Right lobe of liver (tissue), 6 donors: ENCODE measurements around the gene SLC7A8. TPM values are rescaled to one million over a fixed set of nuclear protein-coding genes. Genes with fewer than 3 reads are reported as not detected.

Source experiments
- ATAC-seq, 4 donors: fragments of 200-7000 bp; cut with Tn5 transposase; one replicate each; pipeline ENCODE4 v1.9.1; 2020; ENCODE audit warnings: mild to moderate bottlenecking in 4 of 4, moderate library complexity in 4 of 4
- DNase-seq, 3 donors: peaks; one replicate each; pipeline ENCODE4 v3.0.0-alpha.2; 2020
- H3K27ac ChIP-seq, 3 donors: fragments of 200-600 bp; one replicate each; pipeline ENCODE4 v1.8.0; 2022
- H3K27me3 ChIP-seq, 2 donors: fragments of 200-600 bp; one replicate each; pipeline ENCODE4 v1.8.0; 2022
- H3K36me3 ChIP-seq, 4 donors: fragments of 200-600 bp; sonication (generic) in 1 of 4; one replicate each; pipeline versions ENCODE4 v1.5.1 to v1.8.0; 2017 to 2022; ENCODE audit warnings: control low read depth in 1 of 4
- H3K4me1 ChIP-seq, 4 donors: fragments of 200-600 bp; sonication (generic) in 1 of 4; one replicate each; pipeline versions ENCODE4 v1.5.1 to v1.8.0; 2017 to 2022; ENCODE audit warnings: control low read depth in 1 of 4
- H3K4me3 ChIP-seq, 3 donors: fragments of 200-600 bp; one replicate each; pipeline ENCODE4 v1.8.0; 2022
- H3K9me3 ChIP-seq, 4 donors: fragments of 200-600 bp; sonication (generic) in 1 of 4; one replicate each; pipeline versions ENCODE4 v1.5.1 to v1.8.0; 2017 to 2022; ENCODE audit warnings: control low read depth in 1 of 4
- CTCF ChIP-seq, 4 donors: fragments of 200-600 bp in 3 of 4; fragments of 450-650 bp in 1 of 4; IDR thresholded peaks; one replicate each; pipeline versions ENCODE4 v1.5.1 to v1.8.0; 2016 to 2022; ENCODE audit warnings: antibody characterized with exemption in 4 of 4, mild to moderate bottlenecking in 2 of 4
- POLR2A ChIP-seq: fragments of 450-650 bp; IDR thresholded peaks from one replicate; pipeline ENCODE4 v1.6.1; 2017; ENCODE audit warnings: antibody characterized with exemption, mild to moderate bottlenecking
- WGBS: methylation state at CpG from one replicate; pipeline ENCODE4 v1.1.6; 2018; ENCODE audit warnings: low coverage, low lambda C conversion rate; ENCODE audit not compliant: insufficient coverage; ENCODE audit errors: missing lambda C conversion rate; 5-methylcytosine and 5-hydroxymethylcytosine counted together
- intact Hi-C, 2 donors: fragments of 100-400 bp; cut with DNase I; formaldehyde crosslinking; loops; one replicate each; pipeline versions ENCODE4 v1.11.2 to v1.14.1; 2022
- total RNA-seq, 6 experiments: library from RNA; depleted of rRNA in 2 of 6; stranded (reverse); fragments of >200 nt in 2 of 6; fragmentation: NEBNext Ultra II Directional in 3 of 6; extraction: Animal tissue kit (Norgen Biotek cat#: 25700) in 3 of 6; gene quantifications; one replicate each; pipeline versions ENCODE4 v1.1.0 to v1.2.4, GENCODE V29; 2016 to 2023
- donor health status: DM: no; HTN: yes; CAD: no.
- donor health status: DM: no; HTN: no; CAD: no.
- donor health status: DM: no; HTN: no; CAD: no.
- donor health status: DM: no; HTN: yes; CAD: no.
- donor health status: DM: no; HTN: yes; CAD: no.

The SLC7A8 gene
- total RNA-seq, 6 experiments from 2014 or later: 3.2 to 10.1 (median 4.4) TPM

GRCh38 chr14:23103581-23103980 lies 79.9 kb downstream of the SLC7A8 start:
- intact Hi-C loops: no loop called here
- TF ChIP-seq CTCF (IDR thresholded peaks at IDR 0.05) (no peak), POLR2A (no peak)
- 76% methylated on average over 4 of the region's 4 CpGs for WGBS

GRCh38 chr14:23102801-23103200 lies 80.7 kb downstream of the SLC7A8 start:
- Histone ChIP-seq H3K27me3 (no peaks in the 10 kb centered on the region), H3K36me3 (peaks cover 0 to 5% (median 3%) of the 10 kb centered on the region in 4 donors), H3K9me3 (no peaks in the 10 kb centered on the region), H3K27ac (no peak overlapping the region), H3K4me3 (no peak overlapping the region), H3K4me1 (peaks cover 0 to 11% (median 0%) of the 10 kb centered on the region in 4 donors)
- WGBS: 83% methylated on average over 2 of the region's 2 CpGs
- TF ChIP-seq CTCF (IDR thresholded peaks at IDR 0.05) (no peak), POLR2A (no peak)
- DNase-seq: no peak
- intact Hi-C loops: no loop called here
- ATAC-seq: no peak

More at GRCh38 chr14:23103581-23103980, 79.9 kb downstream of the SLC7A8 start:
- no peak overlapping the region for H3K27ac ChIP-seq
- H3K27me3 ChIP-seq: no peaks in the 10 kb centered on the region
- ATAC-seq (no peak), DNase-seq (no peak)
- H3K9me3 ChIP-seq: no peaks in the 10 kb centered on the region
- no peak overlapping the region for H3K4me3 ChIP-seq
- peaks cover 0 to 11% (median 0%) of the 10 kb centered on the region in 4 donors for H3K4me1 ChIP-seq
- H3K36me3 ChIP-seq: no peaks in the 10 kb centered on the region

DNA sequence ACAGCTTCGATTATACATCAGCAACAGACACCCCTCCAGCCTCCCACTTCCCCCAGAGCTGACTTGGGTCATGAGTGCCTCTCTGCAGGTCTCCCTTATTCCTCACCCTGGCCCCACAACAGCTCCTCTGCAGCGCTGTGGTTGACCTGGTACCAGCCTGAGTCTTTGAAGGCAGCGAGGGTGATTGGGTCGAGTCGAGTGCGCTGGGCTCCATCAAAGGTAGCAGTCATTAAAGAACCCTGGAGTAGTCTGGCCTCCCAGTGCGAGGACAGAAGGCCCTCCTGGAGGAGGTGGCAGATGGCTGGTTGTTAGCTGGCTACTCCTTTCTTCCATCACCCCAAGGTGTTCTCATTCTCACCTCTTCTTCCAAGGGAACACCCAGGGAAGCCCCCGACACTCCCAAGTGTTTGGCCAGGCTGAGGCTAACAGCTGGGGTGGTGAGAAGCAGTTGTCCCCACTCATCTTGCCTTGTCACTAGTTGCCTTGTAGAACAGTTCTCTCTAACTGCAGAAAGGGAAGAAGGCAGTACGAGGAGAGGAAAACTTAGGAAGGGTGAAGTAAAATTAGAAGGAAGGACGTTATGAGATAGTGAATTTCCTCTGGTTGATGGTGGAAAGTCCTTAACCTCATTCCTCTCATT lies 81.4 kb downstream of the SLC7A8 start:
- DNase-seq (no peak), ATAC-seq (no peak)
- H3K27ac ChIP-seq: no peak overlapping the region
- no peak overlapping the region for H3K4me3 ChIP-seq
- 48% methylated on average over 3 of the region's 10 CpGs for WGBS
- TF ChIP-seq CTCF (IDR thresholded peaks at IDR 0.05) (no peak), POLR2A (no peak)
- H3K36me3 ChIP-seq: peaks cover 0 to 8% (median 3%) of the 10 kb centered on the region in 4 donors
- no peaks in the 10 kb centered on the region for H3K27me3 ChIP-seq
- intact Hi-C loops: no loop called here
- no peaks in the 10 kb centered on the region for H3K9me3 ChIP-seq
- H3K4me1 ChIP-seq: peaks cover 0 to 18% (median under 1%) of the 10 kb centered on the region in 4 donors

GRCh38 chr14:23101213-23101970 lies 82.1 kb downstream of the SLC7A8 start:
- no peak overlapping the region for H3K4me3 ChIP-seq
- H3K9me3 ChIP-seq: no peaks in the 10 kb centered on the region
- no peak overlapping the region for H3K27ac ChIP-seq
- H3K4me1 ChIP-seq: peaks cover 0 to 25% (median 3%) of the 10 kb centered on the region in 4 donors
- 95% methylated on average over 3 of the region's 6 CpGs for WGBS
- ATAC-seq (no peak), DNase-seq (no peak)
- no peaks in the 10 kb centered on the region for H3K27me3 ChIP-seq
- intact Hi-C loops: no loop called here
- no peak for TF ChIP-seq POLR2A
- TF ChIP-seq CTCF (IDR thresholded peaks at IDR 0.05): no peak
- H3K36me3 ChIP-seq: peaks cover 0 to 8% (median 3%) of the 10 kb centered on the region in 4 donors
